ENCODE results near the gene TPRN.

TPRN gene

DNA sequence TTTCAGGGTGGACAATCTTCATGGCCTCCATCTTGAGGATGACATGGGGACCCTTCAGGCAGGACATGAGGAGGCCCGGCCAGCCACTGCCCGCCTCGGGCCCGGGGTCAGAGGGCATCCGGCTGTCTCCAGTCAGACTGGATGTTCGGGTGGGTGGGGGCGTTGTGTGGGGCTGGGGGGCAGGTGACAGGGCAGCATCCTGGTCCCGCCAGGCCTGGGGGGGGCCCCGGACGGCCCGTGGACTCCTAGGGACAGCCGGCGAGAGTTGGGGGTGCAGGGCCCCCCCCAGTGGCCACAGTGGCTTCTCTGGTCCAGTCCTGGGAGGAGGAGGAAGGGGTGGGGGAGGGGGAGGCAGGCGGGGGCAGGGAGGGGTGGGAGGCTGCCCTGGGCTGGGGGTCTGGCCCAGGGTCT lies 20.6 kb upstream of the TPRN start:
- H3K9me3 ChIP-seq (ENCODE audit: insufficient read depth, low read depth, low read length): no peaks in the 10 kb centered on the region
- H3F3A ChIP-seq (ENCODE audit: low read depth): no peaks in the 10 kb centered on the region
- H3K79me2 ChIP-seq (ENCODE audit: insufficient read depth, low read length): no peaks in the 10 kb centered on the region
- no peaks in the 10 kb centered on the region for H3K27me3 ChIP-seq (ENCODE audit: insufficient read depth, low read length, poor library complexity, severe bottlenecking)
- H3K9me2 ChIP-seq (replicated peaks; ENCODE audit: low read depth, low read length): no peaks in the 10 kb centered on the region
- no peaks in the 10 kb centered on the region for H4K20me1 ChIP-seq (ENCODE audit: insufficient read depth, low read length, poor library complexity, severe bottlenecking)
- no peaks in the 10 kb centered on the region for H3K36me3 ChIP-seq (ENCODE audit: insufficient read depth, low read length)
- H3K4me3 ChIP-seq (ENCODE audit: low read length, poor library complexity, severe bottlenecking): no peak overlapping the region
- H3K9ac ChIP-seq (ENCODE audit: low read depth, low read length, poor library complexity, severe bottlenecking): no peak overlapping the region
- no peak overlapping the region for H3K4me2 ChIP-seq (ENCODE audit: low read depth, low read length, poor library complexity, severe bottlenecking)
- TF ChIP-seq CTCF (conservative IDR thresholded peaks at IDR 0.05; ENCODE audit: low read length) (no peak), EZH2phosphoT487 (IDR thresholded peaks at IDR 0.05; ENCODE audit: borderline replicate concordance) (no peak)
- H3K4me1 ChIP-seq (ENCODE audit: insufficient read depth, low read length, poor library complexity, severe bottlenecking): peaks cover 21% of the 10 kb centered on the region
- H2AFZ ChIP-seq (ENCODE audit: low read length): no peak overlapping the region

- H3K4me3 ChIP-seq (ENCODE audit: low read length, poor library complexity, severe bottlenecking): no peak overlapping the region
- H3K4me2 ChIP-seq (ENCODE audit: low read depth, low read length, poor library complexity, severe bottlenecking): no peak overlapping the region
- TF ChIP-seq EZH2phosphoT487 (IDR thresholded peaks at IDR 0.05; ENCODE audit: borderline replicate concordance) (no peak), CTCF (conservative IDR thresholded peaks at IDR 0.05; ENCODE audit: low read length) (no peak)
- no peak overlapping the region for H2AFZ ChIP-seq (ENCODE audit: low read length)
- no peaks in the 10 kb centered on the region for H3K9me3 ChIP-seq (ENCODE audit: insufficient read depth, low read depth, low read length)
- H3K9me2 ChIP-seq (replicated peaks; ENCODE audit: low read depth, low read length): no peaks in the 10 kb centered on the region
- no peaks in the 10 kb centered on the region for H3F3A ChIP-seq (ENCODE audit: low read depth)
- no peaks in the 10 kb centered on the region for H3K79me2 ChIP-seq (ENCODE audit: insufficient read depth, low read length)
- H3K4me1 ChIP-seq (ENCODE audit: insufficient read depth, low read length, poor library complexity, severe bottlenecking): peaks cover 21% of the 10 kb centered on the region
- no peak overlapping the region for H3K9ac ChIP-seq (ENCODE audit: low read depth, low read length, poor library complexity, severe bottlenecking)
- no peaks in the 10 kb centered on the region for H3K27me3 ChIP-seq (ENCODE audit: insufficient read depth, low read length, poor library complexity, severe bottlenecking)
- H3K36me3 ChIP-seq (ENCODE audit: insufficient read depth, low read length): no peaks in the 10 kb centered on the region
- H4K20me1 ChIP-seq (ENCODE audit: insufficient read depth, low read length, poor library complexity, severe bottlenecking): no peaks in the 10 kb centered on the region
Measured at GRCh38 chr9:137220317-137221094, 20.0 kb upstream of the TPRN start.

- no peaks in the 10 kb centered on the region for H3F3A ChIP-seq (ENCODE audit: low read depth)
- H4K20me1 ChIP-seq (ENCODE audit: insufficient read depth, low read length, poor library complexity, severe bottlenecking): no peaks in the 10 kb centered on the region
- peaks cover 16% of the 10 kb centered on the region for H3K4me1 ChIP-seq (ENCODE audit: insufficient read depth, low read length, poor library complexity, severe bottlenecking)
- H3K9ac ChIP-seq (ENCODE audit: low read depth, low read length, poor library complexity, severe bottlenecking): no peak overlapping the region
- no peak overlapping the region for H3K4me3 ChIP-seq (ENCODE audit: low read length, poor library complexity, severe bottlenecking)
- TF ChIP-seq EZH2phosphoT487 (IDR thresholded peaks at IDR 0.05; ENCODE audit: borderline replicate concordance): no peak
- no peak for TF ChIP-seq CTCF (conservative IDR thresholded peaks at IDR 0.05; ENCODE audit: low read length)
- H3K36me3 ChIP-seq (ENCODE audit: insufficient read depth, low read length): no peaks in the 10 kb centered on the region
- H3K27me3 ChIP-seq (ENCODE audit: insufficient read depth, low read length, poor library complexity, severe bottlenecking): no peaks in the 10 kb centered on the region
- no peaks in the 10 kb centered on the region for H3K79me2 ChIP-seq (ENCODE audit: insufficient read depth, low read length)
- H2AFZ ChIP-seq (ENCODE audit: low read length): no peak overlapping the region
- no peaks in the 10 kb centered on the region for H3K9me2 ChIP-seq (replicated peaks; ENCODE audit: low read depth, low read length)
- no peak overlapping the region for H3K4me2 ChIP-seq (ENCODE audit: low read depth, low read length, poor library complexity, severe bottlenecking)
- H3K9me3 ChIP-seq (ENCODE audit: insufficient read depth, low read depth, low read length): no peaks in the 10 kb centered on the region
Measured at GRCh38 chr9:137219757-137220316, 19.3 kb upstream of the TPRN start.

Data from Loucy (cell line).